Smooth muscle cell of the brain vasculature (primary cell): ENCODE measurements around the gene C19orf25.

Experiments
- DNase-seq: peaks from one replicate; pipeline ENCODE4 v3.0.0-alpha.2; 2012; ENCODE audit warnings: low read depth, low spot score

C19orf25 gene

GRCh38 chr19:1433119-1434039, 45.6 kb downstream of the C19orf25 start:
- no peak for DNase-seq

GRCh38 chr19:1432507-1432887, 46.5 kb downstream of the C19orf25 start:
- no peak for DNase-seq

DNA sequence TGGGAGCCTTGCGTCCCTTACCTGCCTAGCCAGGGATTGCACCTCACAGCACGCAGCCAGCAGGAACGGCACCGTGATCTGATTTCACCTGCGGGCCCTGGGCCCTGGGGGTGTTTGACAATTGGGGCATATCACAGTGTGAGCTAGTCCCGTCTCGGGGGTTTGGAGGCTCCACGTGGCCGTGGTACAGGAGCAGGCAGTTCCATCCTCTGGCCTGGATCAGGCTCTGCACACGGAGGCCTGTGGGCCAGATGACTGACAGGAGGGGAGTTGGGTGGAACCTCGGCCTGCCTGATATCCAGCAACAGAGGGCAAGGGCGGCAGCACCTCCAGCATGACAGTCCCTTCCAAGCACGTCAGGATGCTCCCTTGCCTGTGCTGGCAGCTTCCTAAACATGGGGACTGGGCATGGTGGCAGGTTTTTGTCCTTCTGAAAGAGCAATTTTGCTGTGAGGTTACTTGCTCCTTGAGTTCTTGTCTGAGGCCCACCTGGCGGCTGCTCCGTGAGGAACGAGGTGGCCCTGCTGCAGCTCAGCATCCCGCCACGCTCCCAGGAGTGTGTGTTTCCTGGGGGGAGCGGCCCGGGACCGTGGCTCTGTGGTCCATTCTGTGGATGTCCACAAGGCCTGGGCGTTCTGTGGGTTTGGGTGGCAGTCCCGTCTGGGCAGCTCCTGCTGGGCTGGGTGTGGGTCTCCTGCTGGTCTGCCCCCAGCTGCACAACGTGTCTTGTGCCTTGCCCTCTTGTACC, 47.1 kb downstream of the C19orf25 start:
- DNase-seq: no peak

DNA sequence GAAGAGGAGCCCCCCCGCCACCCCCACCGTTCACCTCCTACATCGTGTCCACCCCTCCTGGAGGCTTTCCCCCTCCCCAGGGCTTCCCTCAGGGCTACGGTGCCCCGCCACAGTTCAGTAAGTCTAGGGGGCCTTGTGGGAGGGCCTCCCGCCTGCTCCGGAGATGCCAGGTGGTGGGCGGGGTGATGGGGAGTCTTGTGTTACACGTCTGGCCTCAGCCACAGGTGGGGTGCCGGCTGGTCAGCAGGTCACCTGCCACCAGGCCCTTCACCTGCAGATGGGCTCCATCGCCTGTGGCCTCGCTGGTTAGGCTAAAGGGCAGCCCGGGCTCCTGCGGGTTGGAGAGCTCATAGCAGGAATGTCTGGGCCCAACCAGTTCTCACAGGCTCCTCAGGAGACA, 48.8 kb downstream of the C19orf25 start:
- no peak for DNase-seq

DNA sequence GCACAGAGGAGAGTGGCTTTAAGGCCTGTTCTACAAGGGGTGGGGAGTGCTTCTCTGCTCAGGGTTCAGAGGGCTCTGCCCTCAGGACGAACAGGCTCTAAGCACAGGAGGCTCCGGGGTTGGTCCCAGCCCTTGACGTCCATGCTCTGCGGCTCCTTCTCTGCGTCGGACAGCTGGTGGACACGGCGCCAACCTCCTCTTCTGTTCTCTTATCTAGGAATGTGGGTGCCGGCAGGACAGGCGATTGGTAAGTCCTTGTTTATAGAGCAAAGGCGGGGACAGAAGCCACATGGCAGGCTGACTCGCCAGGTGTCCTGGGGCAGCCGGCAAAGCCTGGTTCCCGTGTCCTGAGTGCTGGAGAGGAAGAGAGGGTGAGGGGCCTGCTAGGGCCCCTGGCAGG, 49.3 kb downstream of the C19orf25 start:
- no peak for DNase-seq

DNA sequence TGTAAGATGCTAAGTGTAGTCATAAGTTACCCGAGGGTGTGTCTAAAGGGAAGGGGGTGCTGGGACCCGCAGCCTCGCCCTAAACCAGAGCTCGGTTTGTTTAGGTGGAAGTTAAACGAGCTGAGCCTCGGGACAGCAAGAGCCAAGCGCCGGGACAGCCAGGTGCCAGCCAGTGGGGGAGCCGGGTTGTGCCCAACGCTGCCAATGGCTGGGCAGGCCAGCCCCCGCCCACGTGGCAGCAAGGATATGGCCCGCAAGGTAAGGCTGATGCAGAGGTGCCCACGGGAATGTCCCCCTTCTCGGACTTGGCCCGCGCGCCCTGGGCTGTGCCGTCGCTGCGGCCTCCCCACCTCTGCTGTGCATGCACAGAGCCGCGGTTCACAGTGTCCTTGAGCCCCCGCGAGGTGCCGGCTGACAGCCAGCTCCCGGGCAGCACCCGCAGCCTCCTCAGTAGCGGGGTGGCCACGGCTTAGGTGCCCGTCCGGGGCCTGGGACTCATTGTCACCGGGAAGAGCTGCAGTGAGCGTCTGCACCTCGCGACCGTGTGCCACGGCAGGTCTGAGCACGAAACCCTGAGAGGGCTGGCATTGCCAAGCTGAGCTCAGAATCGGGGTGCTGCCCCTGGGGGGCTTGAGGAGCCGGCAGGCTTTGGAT, 50.1 kb downstream of the C19orf25 start:
- no peak for DNase-seq

- DNase-seq: no peak
Measured at GRCh38 chr19:1427221-1427920, 51.6 kb downstream of the C19orf25 start.

- DNase-seq: no peak
Measured at GRCh38 chr19:1426736-1427135, 52.3 kb downstream of the C19orf25 start.

- no peak for DNase-seq
Measured at GRCh38 chr19:1425902-1426301, 53.1 kb downstream of the C19orf25 start.

GRCh38 chr19:1425102-1425837, 53.7 kb downstream of the C19orf25 start:
- no peak for DNase-seq

GRCh38 chr19:1424192-1424955, 54.6 kb downstream of the C19orf25 start:
- DNase-seq: no peak

DNA sequence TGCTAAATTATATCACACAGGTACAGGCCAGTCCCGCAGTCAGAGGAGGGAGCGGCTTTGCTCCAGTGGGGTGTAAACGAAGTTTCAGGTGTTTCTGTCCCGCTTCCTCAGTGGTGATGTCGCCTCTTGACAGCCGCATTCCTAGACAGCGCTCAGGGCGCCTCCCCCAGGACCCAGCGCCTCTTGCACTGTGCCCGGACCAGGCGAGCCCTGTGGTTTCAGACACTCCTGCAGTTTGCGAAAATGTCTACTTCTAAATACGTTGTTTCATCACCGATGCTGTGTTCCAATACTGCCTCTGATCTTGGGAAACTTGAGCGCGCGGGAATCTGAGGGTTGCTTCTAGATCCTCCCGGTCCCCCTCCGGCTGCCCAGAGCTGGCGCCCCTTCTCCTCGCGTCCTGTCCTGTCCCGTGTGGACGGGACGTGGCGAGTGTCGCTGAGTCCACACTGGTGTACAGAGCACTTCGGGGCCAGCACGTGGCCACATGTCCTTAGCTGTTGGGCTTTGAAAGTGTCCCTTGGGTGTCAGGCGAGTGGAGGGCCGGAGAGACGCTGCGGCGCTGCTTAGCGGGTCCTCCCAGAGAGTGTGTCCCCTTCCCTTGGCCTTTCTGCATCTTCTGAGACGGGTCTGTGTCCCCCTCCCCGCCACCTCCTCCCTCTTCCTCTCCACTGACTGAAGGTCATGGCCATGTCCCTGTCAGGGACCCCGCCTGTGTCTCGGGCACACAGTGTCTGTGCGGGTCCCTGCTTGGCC, 55.4 kb downstream of the C19orf25 start:
- no peak for DNase-seq
